ENCODE data around the gene SLC7A10.

GRCh38 chr19:33273065-33273736 is 47.6 kb upstream of the SLC7A10 start:
- TF ChIP-seq, protein P1, sequence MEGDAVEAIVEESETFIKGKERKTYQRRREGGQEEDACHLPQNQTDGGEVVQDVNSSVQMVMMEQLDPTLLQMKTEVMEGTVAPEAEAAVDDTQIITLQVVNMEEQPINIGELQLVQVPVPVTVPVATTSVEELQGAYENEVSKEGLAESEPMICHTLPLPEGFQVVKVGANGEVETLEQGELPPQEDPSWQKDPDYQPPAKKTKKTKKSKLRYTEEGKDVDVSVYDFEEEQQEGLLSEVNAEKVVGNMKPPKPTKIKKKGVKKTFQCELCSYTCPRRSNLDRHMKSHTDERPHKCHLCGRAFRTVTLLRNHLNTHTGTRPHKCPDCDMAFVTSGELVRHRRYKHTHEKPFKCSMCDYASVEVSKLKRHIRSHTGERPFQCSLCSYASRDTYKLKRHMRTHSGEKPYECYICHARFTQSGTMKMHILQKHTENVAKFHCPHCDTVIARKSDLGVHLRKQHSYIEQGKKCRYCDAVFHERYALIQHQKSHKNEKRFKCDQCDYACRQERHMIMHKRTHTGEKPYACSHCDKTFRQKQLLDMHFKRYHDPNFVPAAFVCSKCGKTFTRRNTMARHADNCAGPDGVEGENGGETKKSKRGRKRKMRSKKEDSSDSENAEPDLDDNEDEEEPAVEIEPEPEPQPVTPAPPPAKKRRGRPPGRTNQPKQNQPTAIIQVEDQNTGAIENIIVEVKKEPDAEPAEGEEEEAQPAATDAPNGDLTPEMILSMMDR (IDR thresholded peaks at IDR 0.05; ENCODE audit: poor library complexity, severe bottlenecking): no peak
- TF ChIP-seq SMC3 (conservative IDR thresholded peaks at IDR 0.05; ENCODE audit: poor library complexity) (no peak), REST (IDR thresholded peaks at IDR 0.05; ENCODE audit: borderline replicate concordance) (no peak), EZH2 (IDR thresholded peaks at IDR 0.05; ENCODE audit: borderline replicate concordance, insufficient read depth, low read length, poor library complexity, severe bottlenecking) (no peak), EP300 (conservative IDR thresholded peaks at IDR 0.05; ENCODE audit: poor library complexity, severe bottlenecking) (no peak), POLR2AphosphoS5 (IDR thresholded peaks at IDR 0.05) (no peak), RAD21 (conservative IDR thresholded peaks at IDR 0.05) (no peak), MXI1 (conservative IDR thresholded peaks at IDR 0.05; ENCODE audit: poor library complexity, severe bottlenecking) (no peak), TAF1 (IDR thresholded peaks at IDR 0.05; ENCODE audit: low read depth) (no peak)

Measured in neural cell (in vitro differentiated cells).